Amniotic epithelial cell (primary cell): ENCODE results near the gene PPP2R5C.
"Not testable (repeated sequence)": the region's sequence is repeated elsewhere in the genome, so short reads cannot be mapped to it uniquely, and the experiment has no call there.

Experiments
- DNase-seq: peaks from one replicate; pipeline ENCODE4 v3.0.0-alpha.2; 2010; ENCODE audit warnings: low read depth

The PPP2R5C gene

DNA sequence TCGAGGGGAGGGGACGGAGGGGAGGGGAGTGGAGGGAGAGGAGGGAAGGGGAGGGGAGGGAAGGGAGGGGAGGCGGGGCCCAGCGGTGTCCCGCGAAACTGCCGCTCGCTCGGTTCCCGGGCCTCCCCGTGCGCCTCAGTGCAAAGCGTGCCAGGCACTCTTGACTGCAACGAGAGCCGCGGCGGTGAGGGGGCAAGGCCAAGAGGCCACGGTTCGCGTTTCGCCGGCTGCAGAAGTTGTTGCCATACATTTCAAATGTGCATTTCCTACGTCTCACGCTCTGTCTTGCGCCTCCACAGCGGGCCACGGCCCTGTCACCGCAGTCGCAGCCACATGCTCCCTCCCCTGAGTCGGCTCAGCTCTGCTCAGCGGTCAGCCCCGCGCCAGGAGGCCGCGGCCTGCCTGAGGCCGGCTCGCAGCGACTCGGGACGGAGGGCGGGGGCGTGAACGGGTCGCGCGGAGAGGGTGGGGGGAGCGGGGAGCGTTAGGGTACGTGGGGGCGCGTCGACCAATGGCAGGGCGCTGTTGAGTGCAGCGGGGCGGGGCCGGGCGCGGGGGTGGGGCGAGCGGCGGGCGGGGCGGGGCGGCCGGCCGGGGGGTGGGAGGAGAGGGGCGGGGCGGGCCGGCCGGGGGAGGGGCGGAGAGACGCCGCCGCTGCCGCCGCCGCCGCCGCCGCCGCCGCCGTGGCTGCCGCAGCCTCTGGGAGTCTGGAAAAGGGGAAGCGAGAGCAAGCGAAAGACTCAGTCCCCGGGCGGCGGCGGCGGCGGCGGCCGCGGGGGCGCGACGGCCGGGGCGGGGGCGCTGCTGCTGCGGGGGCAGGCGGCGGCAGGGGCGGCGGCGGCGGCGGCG, at the start of gene PPP2R5C:
PPP2R5C (plus strand) TSS at position 678 of the 849 bp plus-strand sequence. CDS start 185 bp downstream, outside the sequence.
- peak; percentile 82 for DNase-seq

DNA sequence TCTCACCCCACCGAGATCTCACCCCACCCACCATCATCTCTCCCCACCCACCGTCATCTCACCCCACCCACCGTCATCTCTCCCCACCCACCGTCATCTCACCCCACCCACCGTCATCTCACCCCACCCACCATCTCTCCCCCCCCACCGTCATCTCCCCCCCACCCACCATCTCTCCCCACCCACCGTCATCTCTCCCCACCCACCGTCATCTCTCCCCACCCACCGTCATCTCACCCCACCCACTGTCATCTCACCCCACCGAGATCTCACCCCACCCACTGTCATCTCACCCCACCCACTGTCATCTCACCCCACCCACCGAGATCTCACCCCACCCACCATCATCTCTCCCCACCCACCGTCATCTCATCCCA, 49.7 kb upstream of the PPP2R5C start:
- DNase-seq = not testable (repeated sequence)

DNA sequence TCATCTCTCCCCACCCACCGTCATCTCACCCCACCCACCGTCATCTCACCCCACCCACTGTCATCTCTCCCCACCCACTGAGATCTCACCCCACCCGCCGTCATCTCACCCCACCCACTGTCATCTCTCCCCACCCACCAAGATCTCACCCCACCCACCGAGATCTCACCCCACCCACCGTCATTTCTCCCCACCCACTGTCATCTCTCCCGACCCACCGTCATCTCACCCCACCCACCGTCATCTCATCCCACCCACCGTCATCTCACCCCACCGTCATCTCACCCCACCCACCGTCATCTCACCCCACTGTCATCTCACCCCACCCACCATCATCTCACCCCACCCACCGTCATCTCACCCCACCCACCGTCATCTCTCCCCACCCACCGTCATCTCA, 49.2 kb upstream of the PPP2R5C start:
- not testable (repeated sequence) for DNase-seq

DNA sequence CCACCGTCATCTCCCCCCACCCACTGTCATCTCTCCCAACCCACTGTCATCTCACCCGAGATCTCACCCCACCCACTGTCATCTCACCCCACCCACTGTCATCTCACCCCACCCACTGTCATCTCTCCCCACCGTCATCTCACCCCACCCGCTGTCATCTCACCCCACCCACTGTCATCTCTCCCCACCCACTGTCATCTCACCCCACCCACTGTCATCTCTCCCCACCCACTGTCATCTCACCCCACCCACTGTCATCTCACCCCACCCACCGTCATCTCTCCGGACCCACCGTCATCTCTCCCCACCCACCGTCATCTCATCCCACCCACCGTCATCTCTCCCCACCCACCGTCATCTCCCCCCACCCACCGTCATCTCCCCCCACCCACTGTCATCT, 48.4 kb upstream of the PPP2R5C start:
- not testable (repeated sequence) for DNase-seq

DNA sequence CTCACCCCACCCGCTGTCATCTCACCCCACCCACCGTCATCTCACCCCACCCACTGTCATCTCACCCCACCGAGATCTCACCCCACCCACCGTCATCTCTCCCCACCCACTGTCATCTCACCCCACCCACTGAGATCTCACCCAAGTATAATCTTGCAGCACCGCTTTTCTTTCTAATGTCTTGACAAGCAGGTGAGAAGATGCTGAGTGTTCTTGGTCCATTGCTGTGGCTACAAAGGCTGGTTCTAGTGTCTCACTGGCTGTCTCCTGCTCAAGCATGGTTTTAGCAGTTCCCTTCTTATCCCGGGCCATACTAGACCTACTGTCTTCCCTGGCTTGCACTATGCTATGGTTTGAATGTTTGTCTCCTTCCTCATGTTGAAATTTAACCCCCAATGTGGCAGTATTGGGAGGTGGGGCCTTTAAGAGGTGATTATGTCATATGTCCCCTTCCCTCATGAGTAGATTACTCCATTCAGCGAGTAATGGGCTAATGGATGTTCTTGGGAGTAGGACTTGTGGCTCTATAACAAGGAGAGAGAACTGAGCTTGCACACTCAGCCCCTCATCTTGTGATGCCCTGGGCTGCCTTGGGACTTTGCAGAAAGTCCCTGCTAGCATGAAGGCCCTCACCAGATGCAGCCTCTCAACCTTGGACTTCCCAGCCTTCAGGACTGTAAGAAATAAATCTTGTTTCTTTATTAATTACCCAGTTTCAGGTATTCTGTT, 47.7 kb upstream of the PPP2R5C start:
- no peak for DNase-seq

DNA sequence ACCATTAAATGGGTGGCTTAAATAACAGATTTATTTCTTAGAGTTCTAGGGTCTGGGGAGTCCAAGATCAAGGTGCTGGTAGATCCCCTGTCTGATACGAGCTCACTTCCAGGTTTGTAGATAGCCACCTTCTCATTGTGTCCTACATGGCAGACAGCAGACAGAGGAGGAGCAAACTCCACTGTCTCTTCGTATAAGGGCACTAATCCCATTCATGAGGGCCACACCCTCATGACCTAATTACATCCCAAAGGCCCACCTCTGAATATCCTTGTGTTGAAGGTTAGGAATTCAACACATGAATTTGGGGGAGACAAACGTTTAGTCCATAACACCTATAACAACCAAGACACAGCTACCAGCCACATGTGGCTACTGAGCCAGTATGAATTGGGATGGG, 47.1 kb upstream of the PPP2R5C start:
- DNase-seq = no peak

DNA sequence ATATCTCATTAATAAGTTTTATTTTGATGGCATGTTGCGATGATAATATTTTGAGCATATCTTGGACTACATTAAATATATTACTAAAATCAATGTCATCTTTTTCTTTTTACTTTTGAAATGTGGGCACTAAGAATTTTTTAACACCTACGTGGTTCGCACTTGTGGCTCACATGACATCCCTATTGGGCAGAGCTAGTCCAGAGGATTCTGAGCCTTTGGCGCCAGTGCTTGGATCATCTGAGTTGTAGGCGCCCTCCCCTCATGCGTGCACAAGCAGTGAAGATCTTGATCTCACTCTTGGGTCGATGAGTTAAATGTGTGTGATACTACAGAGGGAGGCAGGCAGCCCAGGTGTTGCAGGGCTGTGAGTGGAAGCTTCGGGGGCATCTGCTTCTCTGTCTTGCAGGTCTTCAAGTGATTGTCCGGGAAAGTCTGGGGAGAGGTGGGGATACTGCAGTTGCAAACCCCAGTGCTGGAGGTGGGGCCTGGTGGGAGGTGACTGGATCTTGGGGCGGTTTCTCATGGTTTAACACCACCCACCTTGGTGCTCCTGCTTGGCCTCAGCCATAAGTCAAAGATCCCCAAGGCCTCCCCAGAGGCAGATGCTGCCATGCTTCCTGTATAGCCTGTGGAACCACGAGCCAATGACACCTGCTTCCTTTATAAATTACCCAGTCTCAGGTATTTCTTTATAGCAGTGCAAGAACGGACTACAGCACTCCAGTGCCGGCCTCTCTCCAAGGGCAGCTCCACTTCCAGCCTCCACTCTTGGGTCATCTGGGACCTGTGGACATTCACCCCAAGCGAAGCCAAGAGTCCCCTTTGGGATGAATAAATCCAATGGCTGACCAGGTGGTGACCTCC, 46.1 kb upstream of the PPP2R5C start:
- DNase-seq = no peak

DNA sequence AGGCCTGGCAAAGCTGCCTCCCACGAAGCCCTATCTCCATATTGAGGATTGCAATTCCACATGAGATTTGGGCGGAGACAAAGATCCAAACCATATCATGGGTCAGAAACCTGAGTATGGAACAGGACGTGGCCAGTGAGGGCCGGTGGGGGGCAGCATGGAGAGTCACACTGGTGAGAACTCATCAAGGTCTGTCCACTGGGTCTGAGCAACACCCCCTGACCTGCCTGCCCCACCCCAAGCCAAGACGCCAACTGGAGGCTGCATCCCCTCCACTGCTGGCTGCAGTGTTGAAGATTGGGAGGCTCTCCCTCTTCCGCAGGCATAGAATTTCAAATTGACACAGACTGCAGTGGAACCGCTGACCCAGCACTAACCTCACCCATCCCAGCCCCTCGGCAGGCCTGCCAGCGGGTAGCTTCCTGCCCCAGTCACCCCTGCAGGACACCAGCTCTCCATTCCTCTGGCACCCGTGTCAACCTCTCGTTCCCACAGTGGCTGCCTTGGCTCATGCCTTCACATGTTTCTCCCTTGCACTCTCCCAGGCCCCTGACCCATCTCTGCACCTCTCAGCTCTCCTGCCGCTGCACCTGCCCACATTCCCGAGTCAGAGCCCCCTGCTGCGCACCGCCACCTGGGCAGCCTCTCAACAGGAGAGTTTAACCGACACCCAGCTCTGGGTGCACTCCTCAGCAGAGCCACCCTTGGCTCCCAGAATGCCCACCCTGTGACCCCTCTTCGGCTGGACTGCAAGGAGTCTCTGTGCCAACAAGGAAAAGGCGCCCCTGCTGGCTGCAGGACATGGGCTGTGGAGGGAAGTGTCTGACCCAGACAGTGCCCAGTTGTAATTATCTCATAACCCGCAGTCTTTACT, 45.2 kb upstream of the PPP2R5C start:
- no peak for DNase-seq

DNA sequence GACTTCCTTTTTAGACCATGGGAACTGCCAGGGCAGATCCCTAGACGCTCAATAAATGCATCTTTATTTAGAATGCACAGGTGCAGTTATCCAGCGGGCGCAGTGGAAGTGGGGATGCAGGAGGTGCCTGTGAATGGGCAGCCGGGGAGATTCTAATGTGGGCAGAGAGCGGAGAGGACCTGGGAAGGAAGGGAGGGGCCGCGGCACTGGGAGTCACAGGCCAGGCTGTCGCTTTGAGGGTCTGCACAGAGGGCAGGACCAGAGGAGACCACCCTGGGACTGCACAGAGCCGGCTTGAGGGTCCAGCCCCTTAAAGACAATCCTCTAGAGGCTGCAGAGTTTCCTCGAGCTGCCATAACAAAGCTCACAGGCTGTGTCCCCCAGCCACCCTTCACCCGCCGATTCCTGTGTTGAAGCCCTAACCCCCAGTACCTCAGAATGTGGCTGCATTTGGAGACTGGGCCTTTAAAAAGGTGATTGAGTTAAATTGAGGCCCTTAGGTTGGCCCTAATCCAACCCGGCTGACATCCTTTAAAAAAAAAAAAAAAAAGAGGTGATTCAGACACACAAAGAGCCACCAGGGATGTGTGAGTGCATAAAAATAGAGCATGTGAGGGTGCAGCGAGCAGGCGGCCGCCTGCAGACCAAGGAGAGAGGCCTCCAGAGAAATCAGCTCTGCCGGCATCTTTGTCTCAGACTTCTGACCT, 44.4 kb upstream of the PPP2R5C start:
- DNase-seq = no peak

DNA sequence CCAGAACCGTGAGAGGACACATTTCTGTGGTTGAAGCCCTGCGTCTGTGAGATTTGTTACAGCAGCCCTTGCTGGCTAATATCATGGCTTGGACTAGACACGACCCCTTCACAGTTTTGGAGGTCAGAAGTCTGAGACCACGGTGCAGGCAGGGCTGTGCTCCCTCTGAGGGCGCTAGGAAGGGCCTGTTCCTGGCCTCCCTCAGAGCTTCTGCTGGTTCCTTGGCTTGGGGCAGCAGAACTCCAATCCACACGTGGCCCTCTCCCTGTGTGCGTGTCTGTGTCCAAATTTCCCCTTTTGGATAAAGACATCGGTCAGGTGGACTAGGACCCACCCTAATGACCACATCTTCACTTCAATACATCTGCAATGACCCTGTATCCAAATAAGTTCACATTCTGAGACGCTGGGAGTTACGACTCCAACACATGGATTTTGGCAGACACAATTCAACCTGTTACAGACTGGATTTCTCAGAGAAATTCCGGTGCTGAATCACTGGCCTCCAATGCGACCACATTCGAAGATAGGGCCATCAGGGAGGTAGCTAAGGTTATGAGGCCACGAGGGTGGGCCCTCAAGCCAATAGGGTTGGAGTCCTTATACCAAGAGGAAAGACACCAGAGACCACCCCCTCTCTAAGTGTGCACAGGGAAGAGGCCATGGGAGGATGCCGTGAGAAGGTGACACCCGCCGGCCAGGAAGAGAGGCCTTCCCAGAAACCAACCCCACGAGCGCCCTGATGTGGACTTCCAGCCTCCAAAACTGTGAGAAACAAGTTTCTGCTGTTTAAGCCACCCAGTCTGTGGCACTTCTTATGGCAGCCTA, 43.6 kb upstream of the PPP2R5C start:
- DNase-seq = no peak

DNA sequence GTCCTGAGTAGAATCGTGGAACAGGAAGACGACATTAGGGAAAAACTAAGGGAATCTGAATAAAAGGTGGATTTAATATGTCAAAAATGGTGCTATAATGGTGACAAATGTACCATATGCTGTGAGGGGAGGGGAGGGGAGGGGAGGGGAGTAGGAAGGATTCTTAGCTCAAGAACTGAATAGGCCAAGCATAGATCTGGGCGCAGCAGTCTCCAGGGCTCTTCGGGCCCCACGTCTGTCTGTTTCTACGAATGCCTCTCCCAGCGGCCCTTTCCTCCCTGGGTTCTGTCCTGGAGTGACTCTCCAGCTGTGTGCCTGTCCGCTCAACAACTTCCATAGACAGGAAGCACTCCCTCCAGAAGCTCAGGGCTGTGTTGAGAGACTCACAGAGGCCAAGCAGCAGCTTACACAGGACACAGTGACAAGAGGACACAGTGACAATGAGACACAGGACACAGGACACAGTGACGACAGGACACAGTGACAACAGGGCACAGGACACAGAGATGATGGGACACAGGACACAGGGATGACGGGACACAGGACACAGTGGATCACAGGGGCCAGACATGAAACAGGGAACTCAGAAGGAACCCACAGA, 42.4 kb upstream of the PPP2R5C start:
- no peak for DNase-seq

DNA sequence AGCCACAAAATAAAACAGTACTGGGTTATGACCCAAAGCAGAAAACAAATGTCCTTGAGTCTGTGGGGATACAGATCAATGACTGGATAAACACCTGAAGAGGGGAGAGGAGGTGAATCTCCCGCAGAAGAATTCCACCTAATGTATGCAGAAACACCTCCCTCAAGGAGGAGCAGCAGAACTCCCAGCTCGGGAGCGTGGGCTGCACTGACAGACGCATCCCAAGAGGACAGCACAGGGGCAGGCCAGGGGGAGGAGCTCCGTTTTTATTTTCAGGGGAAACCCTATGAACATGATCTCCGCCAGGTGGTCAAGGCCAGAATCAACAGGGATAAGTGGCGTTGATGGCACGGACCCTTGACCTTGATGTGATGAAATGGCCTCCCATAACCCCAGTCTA, 41.8 kb upstream of the PPP2R5C start:
- no peak for DNase-seq

DNA sequence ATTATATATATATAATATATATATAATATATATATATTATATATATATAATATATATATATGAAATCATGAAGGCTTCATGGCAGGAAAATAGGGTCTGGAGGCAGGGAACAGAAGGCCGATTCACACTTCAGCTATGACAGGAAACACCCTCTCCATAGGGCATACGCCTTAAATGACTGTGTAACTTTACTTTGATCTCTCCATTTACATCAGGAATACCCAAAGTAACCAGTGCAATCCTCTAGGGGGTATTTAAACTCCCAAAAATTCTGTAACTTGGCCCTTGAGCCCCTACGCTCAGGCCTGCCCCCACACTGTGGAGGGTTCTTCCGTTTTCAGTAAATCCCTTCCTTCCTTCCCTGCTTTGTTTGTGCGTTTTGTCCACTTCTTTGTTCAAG, 40.4 kb upstream of the PPP2R5C start:
- DNase-seq = no peak

DNA sequence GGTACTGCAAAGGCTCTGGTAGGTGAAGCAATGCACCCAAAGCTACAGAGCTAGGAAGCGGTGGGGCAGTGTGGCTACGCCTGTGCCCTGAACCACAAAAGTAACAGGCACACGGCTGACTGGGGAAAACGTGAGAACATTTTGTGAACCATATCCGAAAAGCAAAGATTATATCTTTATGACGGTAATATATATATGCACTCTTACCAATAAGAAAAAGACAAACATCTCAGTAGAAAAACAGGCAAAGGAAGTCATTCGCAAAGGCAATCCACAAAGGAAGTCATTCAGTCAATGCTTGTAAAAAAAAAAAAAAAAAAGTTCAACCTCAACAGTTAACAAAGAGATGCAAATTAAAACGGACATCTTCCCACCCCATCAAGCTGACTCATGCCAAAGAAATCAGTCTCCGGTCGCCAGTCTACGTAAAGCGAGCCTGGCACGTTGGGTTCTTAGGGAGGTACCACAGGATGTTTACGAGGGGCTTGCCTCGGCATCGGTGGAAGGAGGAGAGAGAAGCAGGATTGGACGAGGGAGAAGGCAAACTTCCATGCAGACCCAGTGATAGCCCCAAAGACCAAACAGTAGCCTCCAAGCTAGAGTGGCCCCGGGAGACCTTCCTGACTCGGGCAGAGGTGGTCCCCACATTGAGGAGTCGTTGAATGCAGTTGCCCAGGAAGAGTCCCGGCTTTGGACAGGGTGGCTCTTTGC, 39.4 kb upstream of the PPP2R5C start:
- DNase-seq = no peak

DNA sequence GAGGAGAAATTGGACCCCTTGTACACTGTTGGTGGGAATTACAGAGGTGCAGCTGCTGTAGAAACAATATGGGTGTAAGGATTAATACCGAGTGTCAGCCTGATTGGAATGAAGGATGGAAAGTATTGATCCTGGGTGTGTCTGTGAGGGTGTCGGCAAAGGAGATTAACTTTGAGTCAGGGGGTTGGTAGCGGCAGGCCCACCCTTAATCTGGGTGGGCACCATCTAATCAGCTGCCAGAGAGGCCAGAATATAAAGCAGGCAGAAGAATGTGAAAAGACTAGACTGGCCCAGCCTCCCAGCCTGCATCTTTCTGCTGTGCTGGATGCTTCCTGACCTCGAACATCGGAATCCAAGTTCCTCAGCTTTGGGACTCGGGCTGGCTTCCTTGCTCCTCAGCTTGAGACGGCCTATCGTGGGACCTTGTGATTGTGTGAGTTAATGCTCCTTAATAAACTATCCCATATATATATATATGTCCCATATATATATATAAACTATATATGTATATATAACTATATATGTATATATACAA, 38.4 kb upstream of the PPP2R5C start:
- DNase-seq = no peak

DNA sequence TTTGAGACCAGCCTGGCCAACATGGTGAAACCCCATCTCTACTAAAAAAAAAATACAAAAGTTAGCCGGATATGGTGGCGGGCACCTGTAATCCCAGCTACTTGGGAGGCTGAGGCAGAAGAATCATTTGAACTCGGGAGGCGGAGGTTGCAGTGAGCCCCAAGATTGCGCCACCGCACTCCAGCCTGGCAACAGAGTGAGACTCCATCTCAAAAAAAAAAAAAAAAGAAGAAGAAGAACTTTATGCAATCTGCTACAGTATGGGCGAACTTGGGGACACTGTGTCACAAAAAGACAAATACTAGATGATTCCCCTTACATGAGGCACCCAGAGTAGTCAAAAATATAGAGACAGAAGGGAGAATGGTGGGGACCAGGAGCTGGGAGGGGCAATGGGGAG, 35.9 kb upstream of the PPP2R5C start:
- not testable (repeated sequence) for DNase-seq

DNA sequence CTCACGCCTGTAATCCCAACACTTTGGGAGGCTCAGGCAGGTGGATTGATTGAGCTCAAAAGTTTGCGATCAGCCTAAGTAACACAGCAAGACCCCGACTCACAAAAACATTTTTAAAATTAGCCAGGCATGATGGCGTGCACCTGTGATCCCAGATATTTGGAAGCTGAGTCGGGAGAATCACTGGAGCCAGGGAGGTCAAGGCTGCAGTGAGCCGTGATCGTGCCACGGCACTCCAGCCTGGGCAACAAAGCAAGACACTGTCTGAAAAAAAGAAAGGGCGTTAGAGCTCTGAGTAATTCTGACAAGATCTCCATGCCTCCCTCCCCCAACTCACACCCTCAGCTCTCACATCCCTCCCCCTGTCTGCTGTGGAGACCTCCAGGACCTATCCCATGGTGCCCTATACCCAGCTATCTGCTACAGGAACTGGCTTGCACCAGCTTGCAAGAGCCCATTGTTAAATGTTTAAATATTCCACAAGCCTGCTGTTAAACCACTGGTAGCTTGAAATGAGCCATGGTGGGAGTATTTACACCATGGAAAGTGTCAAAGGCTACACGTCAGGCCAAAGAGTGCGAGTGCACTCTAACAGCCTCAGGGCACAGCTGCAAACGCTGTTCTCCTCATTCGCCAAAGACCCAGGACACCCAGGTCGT, 35.1 kb upstream of the PPP2R5C start:
- DNase-seq = no peak

DNA sequence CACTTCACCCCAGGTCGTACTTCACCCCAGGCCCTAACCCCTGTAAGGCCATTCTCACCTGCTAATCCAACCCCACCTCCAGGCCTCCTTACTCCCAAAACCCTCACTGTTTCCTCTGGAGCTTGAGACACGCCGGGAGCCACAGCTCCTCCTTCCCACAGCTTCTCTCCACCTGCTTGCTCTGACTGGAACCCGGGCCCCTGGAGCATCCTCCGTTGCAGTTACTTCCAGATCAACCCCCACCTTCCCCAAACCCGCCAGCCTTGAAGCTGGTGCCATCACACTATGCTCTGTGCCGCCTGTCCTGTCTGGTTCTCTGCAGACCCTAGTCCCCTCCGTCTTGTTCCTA, 34.6 kb upstream of the PPP2R5C start:
- DNase-seq = no peak
